Activated CD4-positive, CD25-positive, alpha-beta regulatory T cell (primary cell): Measurements from ENCODE around the gene TCHP.
"Not testable (repeated sequence)": the region's sequence is repeated elsewhere in the genome, so short reads cannot be mapped to it uniquely, and the experiment has no call there.

Experiments used
- DNase-seq, 4 experiments: peaks; one replicate each; lab custom pipeline; 2025; lab: John Stamatoyannopoulos, UW

TCHP gene

GRCh38 chr12:109879351-109880042 is 20.6 kb upstream of the TCHP start:
- no peak for DNase-seq

GRCh38 chr12:109880043-109880931 is 19.8 kb upstream of the TCHP start, which contains the start of gene GLTP:
Gene GLTP, minus strand, starts transcription at chr12:109880541. Its CDS starts 167 bp downstream, at chr12:109880374.
- DNase-seq, result peak; percentile 76 to 91 (median 84)

GRCh38 chr12:109880938-109881337 is 19.1 kb upstream of the TCHP start:
- no peak for DNase-seq

GRCh38 chr12:109881752-109882151 is 18.3 kb upstream of the TCHP start:
- DNase-seq, result no peak

- DNase-seq, result no peak
These were observed 16.6 kb upstream of the TCHP start for GRCh38 chr12:109883461-109883860.

GRCh38 chr12:109885616-109886015 is 14.5 kb upstream of the TCHP start:
- no peak for DNase-seq

- no peak for DNase-seq
These were observed 11.7 kb upstream of the TCHP start for GRCh38 chr12:109888179-109889020.

GRCh38 chr12:109890620-109891170 is 9.4 kb upstream of the TCHP start:
- no peak for DNase-seq

GRCh38 chr12:109891731-109892130 is 8.3 kb upstream of the TCHP start:
- DNase-seq, result not testable (repeated sequence)

GRCh38 chr12:109892165-109892715 is 7.8 kb upstream of the TCHP start:
- DNase-seq, result no peak

- DNase-seq, result no peak
These were observed 7.3 kb upstream of the TCHP start for GRCh38 chr12:109892748-109893147.

GRCh38 chr12:109893261-109893995 is 6.6 kb upstream of the TCHP start:
- DNase-seq, result no peak

- no peak for DNase-seq
These were observed 5.1 kb upstream of the TCHP start for GRCh38 chr12:109894939-109895338.

GRCh38 chr12:109896188-109896587 is 3.9 kb upstream of the TCHP start:
- no peak for DNase-seq

- no peak for DNase-seq
These were observed 3.0 kb upstream of the TCHP start for GRCh38 chr12:109897029-109897428.

GRCh38 chr12:109899345-109899744 is 729 bp upstream of the TCHP start:
- not testable (repeated sequence) for DNase-seq

GRCh38 chr12:109900752-109901580 is 892 bp downstream of the TCHP start:
- DNase-seq, result no peak

GRCh38 chr12:109902891-109903418 is 2.9 kb downstream of the TCHP start:
- no peak for DNase-seq

- DNase-seq, result no peak
These were observed 5.2 kb downstream of the TCHP start for GRCh38 chr12:109905301-109905700.
